ENCODE measurements around the gene KCNT1.

- TF ChIP-seq POLR2A (IDR thresholded peaks at IDR 0.05; ENCODE audit: extremely low read depth, insufficient read length) (no peak), CTCF (IDR thresholded peaks at IDR 0.05; ENCODE audit: low read depth, low read length) (no peak), MYC (IDR thresholded peaks at IDR 0.05; ENCODE audit: low read depth, low read length) (no peak)
Observed at GRCh38 chr9:135697226-135697625, 4.8 kb upstream of the KCNT1 start.
